Central memory CD8-positive, alpha-beta T cell (primary cell): Measurements from ENCODE around the gene EHMT1.
A peak's percentile ranks its signal among the peaks of the same experiment; 100 is the strongest.

Source experiments
- ATAC-seq: fragments of 150-1000 bp; cut with Tn5 transposase; replicated peaks from 2 replicates; pipeline ENCODE4 v1.10.0; 2022; ENCODE audit warnings: mild to moderate bottlenecking, moderate FRiP score, moderate number of reproducible peaks; ENCODE audit not compliant: poor library complexity, severe bottlenecking; ENCODE audit errors: extremely low read depth
- DNase-seq, 2 donors: peaks; one replicate each; pipeline ENCODE4 v3.0.0; 2021; ENCODE audit warnings: low spot score in 2 of 2
- H3K27ac Mint-ChIP-seq: one replicate; pipeline ENCODE4 v1.8.0; 2022; ENCODE audit warnings: low read depth, mild to moderate bottlenecking, moderate library complexity, mixed read lengths
- H3K27me3 Mint-ChIP-seq: one replicate; pipeline ENCODE4 v1.8.0; 2022; ENCODE audit warnings: mixed read lengths
- H3K36me3 Mint-ChIP-seq: one replicate; pipeline ENCODE4 v1.8.0; 2022; ENCODE audit warnings: mild to moderate bottlenecking, moderate library complexity, mixed read lengths; ENCODE audit not compliant: insufficient read depth
- H3K4me1 Mint-ChIP-seq: one replicate; pipeline ENCODE4 v1.8.0; 2022; ENCODE audit warnings: mixed read lengths
- H3K4me3 Mint-ChIP-seq: one replicate; pipeline ENCODE4 v1.8.0; 2022; ENCODE audit warnings: mild to moderate bottlenecking, moderate library complexity, mixed read lengths
- H3K9me3 Mint-ChIP-seq: one replicate; pipeline ENCODE4 v1.8.0; 2022; ENCODE audit warnings: mixed read lengths

The EHMT1 gene

GRCh38 chr9:137598943-137599342 is 19.9 kb upstream of the EHMT1 start:
- Mint-ChIP-seq H3K4me3 (no peak overlapping the region), H3K36me3 (no peaks in the 10 kb centered on the region), H3K4me1 (peaks cover 12% of the 10 kb centered on the region), H3K9me3 (no peaks in the 10 kb centered on the region), H3K27ac (no peak overlapping the region), H3K27me3 (no peaks in the 10 kb centered on the region)
- ATAC-seq (no peak), DNase-seq (no peak)

- Mint-ChIP-seq H3K4me3 (no peak overlapping the region), H3K36me3 (no peaks in the 10 kb centered on the region), H3K27me3 (no peaks in the 10 kb centered on the region), H3K27ac (peak overlapping the region; percentile 15), H3K4me1 (peaks cover 25% of the 10 kb centered on the region), H3K9me3 (no peaks in the 10 kb centered on the region)
- no peak for ATAC-seq
- no peak for DNase-seq
Measured at GRCh38 chr9:137602661-137603060, 16.1 kb upstream of the EHMT1 start.

- Mint-ChIP-seq H3K4me1 (peaks cover 18% of the 10 kb centered on the region), H3K27me3 (no peaks in the 10 kb centered on the region), H3K36me3 (no peaks in the 10 kb centered on the region), H3K9me3 (no peaks in the 10 kb centered on the region), H3K27ac (no peak overlapping the region), H3K4me3 (peak overlapping the region; percentile 25)
- DNase-seq (no peak), ATAC-seq (no peak)
Measured at GRCh38 chr9:137603879-137604278, 14.9 kb upstream of the EHMT1 start.

- H3K9me3 Mint-ChIP-seq: no peaks in the 10 kb centered on the region
- no peak for DNase-seq
- no peak for ATAC-seq
- H3K4me3 Mint-ChIP-seq: peak overlapping the region; percentile 25
- H3K36me3 Mint-ChIP-seq: no peaks in the 10 kb centered on the region
- H3K27ac Mint-ChIP-seq: no peak overlapping the region
- H3K27me3 Mint-ChIP-seq: no peaks in the 10 kb centered on the region
- H3K4me1 Mint-ChIP-seq: peaks cover 18% of the 10 kb centered on the region
Measured at GRCh38 chr9:137604345-137605086, 14.3 kb upstream of the EHMT1 start.

- H3K36me3 Mint-ChIP-seq: peaks cover under 1% of the 10 kb centered on the region
- H3K27ac Mint-ChIP-seq: no peak within 1 kb of the TSS
- H3K4me1 Mint-ChIP-seq: peaks cover 18% of the 10 kb centered on the region
- H3K27me3 Mint-ChIP-seq: no peaks in the 10 kb centered on the region
- no peaks in the 10 kb centered on the region for H3K9me3 Mint-ChIP-seq
- peak within 1 kb of the TSS; percentile 75 for H3K4me3 Mint-ChIP-seq
- peak; percentile 93 for ATAC-seq
- DNase-seq: peak; percentile 67 to 83
Measured at GRCh38 chr9:137605121-137606004, 13.4 kb upstream of the EHMT1 start, which contains the start of gene ARRDC1. Gene ARRDC1, plus strand, starts transcription at chr9:137605686. Its CDS starts 32 bp downstream, at chr9:137605718.

GRCh38 chr9:137606005-137606621 is 12.7 kb upstream of the EHMT1 start:
- peaks cover 19% of the 10 kb centered on the region for H3K4me1 Mint-ChIP-seq

GRCh38 chr9:137606734-137607138 is 12.1 kb upstream of the EHMT1 start:
- H3K36me3 Mint-ChIP-seq: peaks cover 7% of the 10 kb centered on the region
- H3K27ac Mint-ChIP-seq: no peak overlapping the region
- ATAC-seq: no peak
- no peaks in the 10 kb centered on the region for H3K9me3 Mint-ChIP-seq
- DNase-seq: no peak
- peak overlapping the region; percentile 75 for H3K4me3 Mint-ChIP-seq
- H3K27me3 Mint-ChIP-seq: no peaks in the 10 kb centered on the region
- peaks cover 25% of the 10 kb centered on the region for H3K4me1 Mint-ChIP-seq

More at GRCh38 chr9:137606005-137606621, 12.7 kb upstream of the EHMT1 start:
- Mint-ChIP-seq H3K27me3 (no peaks in the 10 kb centered on the region), H3K9me3 (no peaks in the 10 kb centered on the region), H3K4me3 (peak overlapping the region; percentile 75), H3K36me3 (peaks cover 3% of the 10 kb centered on the region), H3K27ac (no peak overlapping the region)
- ATAC-seq: no peak
- DNase-seq: no peak

GRCh38 chr9:137607141-137607857 is 11.5 kb upstream of the EHMT1 start:
- DNase-seq (no peak), ATAC-seq (no peak)
- no peak overlapping the region for H3K27ac Mint-ChIP-seq
- H3K4me1 Mint-ChIP-seq: peaks cover 25% of the 10 kb centered on the region
- no peaks in the 10 kb centered on the region for H3K27me3 Mint-ChIP-seq
- H3K4me3 Mint-ChIP-seq: peak overlapping the region; percentile 75
- peaks cover 7% of the 10 kb centered on the region for H3K36me3 Mint-ChIP-seq
- H3K9me3 Mint-ChIP-seq: no peaks in the 10 kb centered on the region

- ATAC-seq: no peak
- H3K36me3 Mint-ChIP-seq: peaks cover 14% of the 10 kb centered on the region
- peaks cover 24% of the 10 kb centered on the region for H3K4me1 Mint-ChIP-seq
- no peaks in the 10 kb centered on the region for H3K27me3 Mint-ChIP-seq
- H3K4me3 Mint-ChIP-seq: no peak overlapping the region
- no peak for DNase-seq
- H3K9me3 Mint-ChIP-seq: no peaks in the 10 kb centered on the region
- H3K27ac Mint-ChIP-seq: peak overlapping the region; percentile 88
Measured at GRCh38 chr9:137610944-137611343, 7.9 kb upstream of the EHMT1 start.

GRCh38 chr9:137611623-137612609 is 6.9 kb upstream of the EHMT1 start:
- Mint-ChIP-seq H3K27me3 (no peaks in the 10 kb centered on the region), H3K4me3 (no peak overlapping the region), H3K36me3 (peaks cover 18% of the 10 kb centered on the region), H3K27ac (peak overlapping the region; percentile 88), H3K4me1 (peaks cover 18% of the 10 kb centered on the region), H3K9me3 (no peaks in the 10 kb centered on the region)
- ATAC-seq (no peak), DNase-seq (no peak)

GRCh38 chr9:137612741-137613142 is 6.1 kb upstream of the EHMT1 start:
- Mint-ChIP-seq H3K27ac (peak overlapping the region; percentile 22), H3K36me3 (peaks cover 20% of the 10 kb centered on the region), H3K27me3 (no peaks in the 10 kb centered on the region), H3K4me3 (no peak overlapping the region), H3K4me1 (peaks cover 18% of the 10 kb centered on the region), H3K9me3 (no peaks in the 10 kb centered on the region)
- no peak for ATAC-seq
- DNase-seq: no peak
